Ovary (tissue), 9 donors: ENCODE measurements around the gene CNTNAP4. TPM values are rescaled to one million over a fixed set of nuclear protein-coding genes. Genes with fewer than 3 reads are reported as not detected.

ENCODE experiments used
- DNase-seq, 5 donors: peaks; one replicate each; pipeline ENCODE4 v3.0.0-alpha.2; 2019 to 2020
- H3K27ac ChIP-seq, 2 donors: fragments of 200-600 bp; one replicate each; pipeline versions ENCODE4 v1.5.1 to v1.8.0; 2019 to 2022
- H3K27me3 ChIP-seq: fragments of 200-600 bp; one replicate; pipeline ENCODE4 v1.8.0; 2022
- H3K36me3 ChIP-seq: fragments of 200-600 bp; sonication (generic); one replicate; pipeline ENCODE4 v1.5.1; 2019
- H3K4me1 ChIP-seq: one replicate; pipeline ENCODE4 v1.8.1; 2013; ENCODE audit warnings: mild to moderate bottlenecking, moderate library complexity; ENCODE audit not compliant: insufficient read depth
- H3K4me3 ChIP-seq: fragments of 200-600 bp; sonication (generic); one replicate; pipeline ENCODE4 v1.5.1; 2017
- H3K9me3 ChIP-seq, 2 donors: fragments of 200-600 bp in 1 of 2; sonication (generic) in 1 of 2; one replicate each; pipeline versions ENCODE4 v1.5.1 to v1.8.1; 2013 to 2019; ENCODE audit warnings: mild to moderate bottlenecking in 1 of 2, moderate library complexity in 1 of 2
- CTCF ChIP-seq, 3 donors: fragments of 450-650 bp in 2 of 3; fragments of 200-600 bp in 1 of 3; IDR thresholded peaks; one replicate each; pipeline versions ENCODE4 v1.5.1 to v1.8.0; 2016 to 2022; ENCODE audit warnings: antibody characterized with exemption in 3 of 3, mild to moderate bottlenecking in 1 of 3
- EP300 ChIP-seq: sonication (generic); formaldehyde crosslinking; IDR thresholded peaks from one replicate; pipeline ENCODE4 v1.6.1; 2017; ENCODE audit warnings: antibody characterized with exemption
- POLR2A ChIP-seq: fragments of 450-650 bp; IDR thresholded peaks from one replicate; pipeline ENCODE4 v1.6.1; 2017; ENCODE audit warnings: antibody characterized with exemption, mild to moderate bottlenecking, moderate library complexity
- WGBS, 3 donors: extraction: QIAGEN DNeasy Blood & Tissue Kit in 1 of 3; methylation state at CpG; one replicate each; pipeline versions ENCODE4 v1.1.5 to v1.1.7; 2013 to 2017; 5-methylcytosine and 5-hydroxymethylcytosine counted together
- intact Hi-C, 4 donors: fragments of 100-400 bp; cut with DNase I; formaldehyde crosslinking; loops; one replicate each; pipeline versions ENCODE4 v1.11.0 to v1.15.1; 2022 to 2023
- polyA plus RNA-seq, 2 donors: library from polyadenylated mRNA; stranded (reverse); fragments of 200-250 nt in 1 of 2; fragments of 350-450 nt in 1 of 2; fragmentation: Illumina TruSeq in 1 of 2; extraction: RNeasy Lipid Tissue Mini Kit (QIAGEN cat#74804) in 1 of 2; gene quantifications; one replicate each; pipeline ENCODE4 v1.2.3, GENCODE V29; 2013 to 2014
- total RNA-seq, 7 donors: library from RNA; depleted of rRNA in 2 of 7; stranded (reverse); fragments of >200 nt in 2 of 7; fragmentation: NEBNext Ultra II Directional in 3 of 7; extraction: Animal tissue kit (Norgen Biotek cat#: 25700) in 3 of 7; gene quantifications; one replicate each; pipeline versions ENCODE4 v1.1.0 to v1.2.4, GENCODE V29; 2016 to 2023
- donor health status: DM: no; HTN: no; CAD: no; lungs with moderate emphysema.
- donor health status: DM: no; HTN: no; CAD: no.
- donor health status: Bipolar disorder and iron deficiency.
- donor health status: DM: yes; HTN: yes; CAD: no.
- donor health status: DM: no; HTN: no; CAD: no.
- donor health status: DM: yes; HTN: yes; CAD: no.

The CNTNAP4 gene
- total and polyA plus RNA-seq, 9 donors, result 0.07 to 0.52 (median 0.36) TPM; not detected in 5

- Histone ChIP-seq H3K4me1 (no peaks in the 10 kb centered on the region), H3K4me3 (no peak overlapping the region), H3K36me3 (no peaks in the 10 kb centered on the region), H3K27ac (no peak overlapping the region), H3K9me3 (no peaks in the 10 kb centered on the region), H3K27me3 (no peaks in the 10 kb centered on the region)
- WGBS, 3 donors, result 45 to 66% (median 61%) methylated on average over 2 of the region's 2 CpGs
- no peak for DNase-seq
- intact Hi-C loops, result no loop called here
- TF ChIP-seq CTCF (IDR thresholded peaks at IDR 0.05) (no peak), EP300 (no peak), POLR2A (no peak)
These were observed 288.3 kb downstream of the CNTNAP4 start for GRCh38 chr16:76565542-76565941.

- no peak for DNase-seq
- no peak for TF ChIP-seq POLR2A
- TF ChIP-seq EP300, result no peak
- TF ChIP-seq CTCF (IDR thresholded peaks at IDR 0.05), result no peak
- Histone ChIP-seq H3K4me1 (no peaks in the 10 kb centered on the region), H3K4me3 (no peak overlapping the region), H3K27me3 (no peaks in the 10 kb centered on the region), H3K27ac (no peak overlapping the region), H3K9me3 (no peaks in the 10 kb centered on the region), H3K36me3 (no peaks in the 10 kb centered on the region)
- 55 to 86% (median 72%) methylated on average over 3 of the region's 3 CpGs for WGBS, 3 donors
- intact Hi-C loops, result no loop called here
These were observed 294.6 kb downstream of the CNTNAP4 start for GRCh38 chr16:76571755-76572154.

- TF ChIP-seq CTCF (IDR thresholded peaks at IDR 0.05) (no peak), EP300 (no peak), POLR2A (no peak)
- WGBS, 3 donors, result 90 to 96% (median 94%) methylated on average over 2 of the region's 2 CpGs
- Histone ChIP-seq H3K36me3 (no peaks in the 10 kb centered on the region), H3K9me3 (no peaks in the 10 kb centered on the region), H3K4me1 (no peaks in the 10 kb centered on the region), H3K4me3 (no peak overlapping the region), H3K27ac (no peak overlapping the region), H3K27me3 (no peaks in the 10 kb centered on the region)
- intact Hi-C loops, result no loop called here
- no peak for DNase-seq
These were observed 296.1 kb downstream of the CNTNAP4 start for GRCh38 chr16:76573281-76573680.

- H3K4me3 ChIP-seq, result no peak overlapping the region
- no peaks in the 10 kb centered on the region for H3K36me3 ChIP-seq
- no peaks in the 10 kb centered on the region for H3K4me1 ChIP-seq
- no peak for DNase-seq
- no peak overlapping the region for H3K27ac ChIP-seq
- no peaks in the 10 kb centered on the region for H3K9me3 ChIP-seq
- no peaks in the 10 kb centered on the region for H3K27me3 ChIP-seq
- TF ChIP-seq POLR2A (no peak), CTCF (IDR thresholded peaks at IDR 0.05) (no peak), EP300 (no peak)
- 46 to 67% (median 51%) methylated on average over 2 of the region's 2 CpGs for WGBS, 3 donors
- intact Hi-C loops, result no loop called here
These were observed 297.4 kb downstream of the CNTNAP4 start for GRCh38 chr16:76574651-76575050.

- WGBS, 3 donors, result 14 to 19% (median 15%) methylated on average over 5 of the region's 5 CpGs
- DNase-seq, result no peak
- Histone ChIP-seq H3K36me3 (no peaks in the 10 kb centered on the region), H3K27ac (no peak overlapping the region), H3K4me3 (no peak overlapping the region), H3K27me3 (no peaks in the 10 kb centered on the region), H3K9me3 (no peaks in the 10 kb centered on the region), H3K4me1 (no peaks in the 10 kb centered on the region)
- intact Hi-C loops, result no loop called here
- no peak for TF ChIP-seq POLR2A
- TF ChIP-seq CTCF (IDR thresholded peaks at IDR 0.05), result no peak
- no peak for TF ChIP-seq EP300
These were observed 299.3 kb downstream of the CNTNAP4 start for GRCh38 chr16:76576526-76576925.
